GM10248 (cell line): ENCODE data around the gene CYTH2.
A peak's percentile ranks its signal among the peaks of the same experiment; 100 is the strongest.
"Not testable (repeated sequence)": the region's sequence is repeated elsewhere in the genome, so short reads cannot be mapped to it uniquely, and the experiment has no call there.

Experiments used
- CTCF ChIA-PET: fragments of 300-600 bp; sonication (Branson Sonifier 250); formaldehyde crosslinking; extraction: SDS; loops from one replicate; lab custom pipeline; 2021; ENCODE audit warnings: antibody characterized with exemption; lab: Yijun Ruan, JAX
- POLR2A ChIA-PET: fragments of 350-650 bp; sonication (Branson Sonifier 250); formaldehyde crosslinking; extraction: SDS; loops from one replicate; lab custom pipeline; 2020; ENCODE audit warnings: antibody characterized with exemption; lab: Yijun Ruan, JAX
- DNase-seq: peaks from one replicate; pipeline ENCODE4 v3.0.0; 2012; ENCODE audit errors: extremely low spot score
- CTCF ChIP-seq: IDR thresholded peaks from 2 replicates; pipeline ENCODE4 v1.5.1; 2012; ENCODE audit warnings: mild to moderate bottlenecking, low read depth; ENCODE audit errors: extremely low read depth, missing control alignments, control extremely low read depth

Gene CYTH2

GRCh38 chr19:48487544-48487943 is 18.4 kb downstream of the CYTH2 start:
- POLR2A ChIA-PET: no interaction called here
- TF ChIP-seq CTCF: no peak
- DNase-seq: no peak
- CTCF ChIA-PET: interaction anchor here (0.7 to 5.1 kb wide), 7 partner anchors 13 to 217 kb away, joined by 3 to 68 read pairs (median 11); partner anchors contain the start of gene SPACA4

GRCh38 chr19:48487948-48488347 is 18.8 kb downstream of the CYTH2 start:
- CTCF ChIA-PET: interaction anchor here (1.1 to 5.1 kb wide), 6 partner anchors 13 to 217 kb away, joined by 3 to 68 read pairs (median 16); no protein-coding TSS in a partner anchor
- DNase-seq: no peak
- POLR2A ChIA-PET: no interaction called here
- TF ChIP-seq CTCF: no peak

GRCh38 chr19:48488478-48488877 is 19.3 kb downstream of the CYTH2 start:
- DNase-seq, POLR2A ChIA-PET: not testable (repeated sequence)
- CTCF ChIA-PET: interaction anchor here (1.3 to 5.1 kb wide), 13 partner anchors 8 to 125 kb away, joined by 4 to 68 read pairs (median 11); partner anchors contain the start of gene TMEM143

- peak; percentile 96 for TF ChIP-seq CTCF
- peak; percentile 85 for DNase-seq
- ChIA-PET POLR2A (no interaction called here), CTCF (interaction anchor here (0.7 to 5.1 kb wide), 43 partner anchors 9 to 940 kb away, joined by 3 to 68 read pairs (median 4); partner anchors contain the start of genes KCNJ14, KDELR1 and TMEM143)
Measured at GRCh38 chr19:48489608-48490216, 20.5 kb downstream of the CYTH2 start.

- POLR2A ChIA-PET: no interaction called here
Measured at GRCh38 chr19:48490981-48491792, 22.0 kb downstream of the CYTH2 start.

GRCh38 chr19:48491793-48492123 is 22.6 kb downstream of the CYTH2 start:
- ChIA-PET CTCF (interaction anchor here (0.8 to 4.4 kb wide), 3 partner anchors 17 to 117 kb away, joined by 3 to 20 read pairs (median 12); partner anchors contain the start of gene KDELR1), POLR2A (no interaction called here)
- TF ChIP-seq CTCF: no peak
- DNase-seq: no peak

More at GRCh38 chr19:48490981-48491792, 22.0 kb downstream of the CYTH2 start:
- CTCF ChIA-PET: interaction anchor here (0.5 to 5.1 kb wide), 18 partner anchors 10 to 118 kb away, joined by 3 to 68 read pairs (median 6); partner anchors contain the start of gene KDELR1
- no peak for TF ChIP-seq CTCF
- DNase-seq: peak; percentile 94
